HG03097 (cell line): ENCODE results near the gene THOC6.

Experiments
- ATAC-seq: cut with Tn5 transposase; IDR thresholded peaks from one replicate; pipeline ENCODE4 v1.9.1; 2021; ENCODE audit not compliant: unreplicated experiment, low FRiP score

Gene THOC6

DNA sequence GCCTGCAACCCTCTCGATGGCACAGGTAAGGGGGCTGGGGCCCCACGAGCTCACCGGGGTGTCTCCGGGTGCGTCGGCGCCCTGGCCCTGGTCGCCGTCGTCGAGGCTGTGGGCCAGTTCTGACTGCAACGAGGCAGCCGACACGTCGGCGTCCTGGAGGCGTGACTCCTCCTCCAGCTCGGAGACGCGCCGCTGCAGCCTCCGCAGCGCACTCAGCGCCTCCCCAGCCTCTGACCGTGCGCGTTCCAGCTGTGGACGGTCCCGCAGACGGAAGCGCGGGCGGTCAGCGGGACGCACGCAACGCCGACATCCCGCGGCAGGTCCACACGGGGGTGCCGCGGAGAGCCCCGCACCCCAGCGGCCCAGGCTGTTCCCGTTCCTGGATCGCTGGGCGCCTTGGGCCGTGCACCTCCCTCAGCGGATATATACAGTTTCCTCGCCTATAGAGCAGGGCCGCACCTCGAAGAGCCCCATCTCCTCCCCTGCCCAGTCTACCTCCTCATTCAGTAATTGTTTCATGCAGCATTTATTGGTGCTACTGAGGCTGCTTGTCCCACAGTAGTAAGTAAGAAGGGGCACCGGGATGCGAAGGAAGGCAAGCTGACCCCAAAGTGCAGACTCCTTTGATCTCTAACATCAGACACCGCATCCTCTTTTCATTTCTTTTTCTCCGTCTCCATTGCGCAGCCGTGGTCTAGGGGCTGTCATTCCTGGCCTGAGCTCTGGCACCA, 5.8 kb downstream of the THOC6 start:
- ATAC-seq, result no peak

DNA sequence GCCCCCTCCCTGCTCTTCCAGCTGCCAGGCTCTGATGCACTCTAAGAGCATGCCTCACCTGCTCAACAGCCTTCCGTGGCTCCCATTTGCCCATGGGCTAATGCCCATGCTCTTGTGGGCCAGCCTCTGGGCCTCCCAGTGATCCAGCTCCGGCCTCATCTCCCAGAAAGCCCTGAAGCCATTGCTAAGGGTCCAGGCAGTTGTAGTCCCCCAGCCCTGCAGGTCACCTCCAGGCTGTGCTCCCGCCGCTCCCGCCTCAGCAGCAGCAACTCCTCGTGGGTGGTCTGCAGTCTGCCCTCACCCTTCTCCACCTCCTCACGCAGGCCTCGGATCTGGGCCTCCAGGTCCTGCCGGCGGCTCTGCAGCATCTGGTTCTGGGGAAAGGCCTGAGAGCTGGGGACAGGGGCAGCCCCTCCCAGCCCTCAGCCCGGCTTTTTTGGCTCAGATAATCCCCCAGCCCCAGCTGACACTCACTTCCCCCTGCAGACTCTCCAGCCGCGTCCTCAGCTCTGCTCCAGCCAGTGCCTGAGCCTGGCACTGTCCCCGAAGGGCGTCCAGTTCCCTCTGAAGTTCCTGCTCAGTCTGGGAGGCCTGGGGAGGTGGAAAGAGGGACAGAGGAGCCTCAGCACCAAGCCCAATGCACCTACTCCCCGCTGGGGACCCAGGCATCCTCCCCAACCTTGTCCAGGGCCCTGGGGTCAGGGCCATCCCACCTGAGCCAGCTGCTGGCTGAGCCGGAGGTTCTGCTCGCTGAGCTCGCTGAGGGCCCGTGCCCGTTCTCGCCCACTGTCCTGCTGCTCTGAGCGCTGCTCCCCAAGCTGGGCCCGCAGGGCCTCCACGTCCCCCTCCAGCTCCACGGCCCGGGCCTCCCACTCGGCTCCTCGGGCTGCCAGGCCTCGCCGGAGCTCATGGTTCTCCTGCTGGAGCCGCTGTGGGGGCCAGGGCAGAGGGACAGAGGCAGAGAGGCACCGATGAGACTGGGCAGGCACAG, 6.7 kb downstream of the THOC6 start:
- ATAC-seq, result no peak

DNA sequence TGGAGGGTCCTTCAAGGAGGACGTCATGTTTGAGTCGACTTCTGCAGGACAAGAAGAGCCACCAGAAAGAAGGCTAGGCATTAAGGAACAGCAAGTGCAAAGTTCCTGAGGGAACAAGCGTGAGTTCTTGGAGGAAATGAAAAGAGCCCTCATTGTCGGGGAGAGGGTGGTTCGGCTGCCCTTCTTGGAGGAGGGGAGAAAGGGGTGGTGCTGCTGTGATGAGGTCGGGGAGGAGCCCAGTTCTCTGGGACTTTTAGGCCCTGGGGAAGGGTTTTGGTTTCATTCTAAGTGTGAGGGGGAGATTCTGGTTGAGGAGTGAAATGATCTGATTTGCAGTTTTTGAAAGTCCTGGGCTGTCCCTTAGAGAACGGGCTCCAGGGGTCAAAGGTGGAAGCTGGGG, 8.8 kb downstream of the THOC6 start:
- ATAC-seq, result no peak

DNA sequence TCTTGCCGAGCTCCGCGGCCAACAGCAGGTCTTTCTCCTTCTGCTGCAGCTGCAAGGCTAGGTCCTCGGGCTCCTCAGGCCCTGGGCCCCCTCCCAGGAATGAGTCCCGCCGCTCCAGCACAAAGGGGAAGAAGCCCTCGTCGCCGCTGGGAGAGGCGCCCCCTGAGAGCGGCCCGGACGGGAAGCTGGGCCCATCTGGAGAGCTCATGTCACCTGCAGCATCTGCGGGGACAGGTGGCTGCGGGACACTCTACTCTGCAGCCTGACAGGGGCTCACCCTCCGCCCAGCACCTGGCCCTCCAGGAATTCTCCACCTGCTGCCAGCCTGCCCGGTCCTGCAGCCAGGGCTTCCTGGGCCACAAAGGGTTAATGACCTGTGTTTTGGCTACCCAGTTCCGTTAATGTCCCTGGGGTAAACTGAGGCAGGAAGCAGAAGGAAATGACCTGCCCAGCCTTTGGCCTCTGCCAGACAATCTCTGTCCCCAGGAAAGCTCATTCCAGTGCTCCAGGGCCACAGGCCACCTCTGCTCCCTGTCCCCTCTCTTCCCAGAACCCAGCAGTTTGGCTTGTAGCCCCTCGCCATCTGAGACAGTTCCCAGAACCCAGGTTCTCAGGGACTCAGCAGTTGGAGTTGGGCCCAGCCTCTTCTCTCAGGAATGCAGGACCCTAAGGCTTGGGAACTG, 11.6 kb downstream of the THOC6 start:
- ATAC-seq, result no peak

DNA sequence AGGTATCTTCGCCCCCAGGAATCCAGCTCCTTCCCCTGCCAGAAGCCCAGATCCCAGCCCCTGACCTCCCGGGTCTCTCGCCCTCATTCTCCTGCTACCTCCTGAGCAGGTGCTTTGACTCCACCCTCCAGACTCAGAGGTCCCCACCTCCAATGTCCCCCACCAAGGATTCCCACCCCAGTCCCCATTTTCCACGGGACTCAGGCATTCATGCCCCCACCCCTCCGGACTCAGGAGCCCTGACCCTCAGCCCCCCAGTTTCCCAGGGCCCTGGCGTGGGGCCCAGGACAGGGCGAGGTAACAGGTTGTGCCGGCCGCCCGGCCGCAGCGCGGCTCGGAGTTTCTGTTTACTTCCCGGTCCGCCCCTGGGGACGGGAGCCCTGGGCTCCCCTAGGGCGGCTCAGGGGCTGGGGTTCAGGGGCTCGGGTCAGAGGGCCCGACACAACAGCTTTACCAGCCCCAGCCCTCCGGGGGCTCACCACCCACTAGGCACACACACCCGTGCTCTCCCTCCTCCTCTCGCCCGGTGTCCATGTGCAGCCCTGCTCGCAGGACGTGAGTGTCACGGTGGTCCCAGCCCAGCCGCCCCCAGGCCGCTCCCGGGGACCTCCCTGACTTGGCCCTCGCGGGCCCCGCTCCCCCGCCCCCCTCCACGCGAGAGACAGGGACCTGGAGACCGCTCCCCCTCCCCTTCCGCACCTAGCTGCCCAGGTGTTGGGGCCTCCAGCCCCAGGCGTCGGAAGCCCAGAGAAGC, 12.3 kb downstream of the THOC6 start:
- no peak for ATAC-seq

DNA sequence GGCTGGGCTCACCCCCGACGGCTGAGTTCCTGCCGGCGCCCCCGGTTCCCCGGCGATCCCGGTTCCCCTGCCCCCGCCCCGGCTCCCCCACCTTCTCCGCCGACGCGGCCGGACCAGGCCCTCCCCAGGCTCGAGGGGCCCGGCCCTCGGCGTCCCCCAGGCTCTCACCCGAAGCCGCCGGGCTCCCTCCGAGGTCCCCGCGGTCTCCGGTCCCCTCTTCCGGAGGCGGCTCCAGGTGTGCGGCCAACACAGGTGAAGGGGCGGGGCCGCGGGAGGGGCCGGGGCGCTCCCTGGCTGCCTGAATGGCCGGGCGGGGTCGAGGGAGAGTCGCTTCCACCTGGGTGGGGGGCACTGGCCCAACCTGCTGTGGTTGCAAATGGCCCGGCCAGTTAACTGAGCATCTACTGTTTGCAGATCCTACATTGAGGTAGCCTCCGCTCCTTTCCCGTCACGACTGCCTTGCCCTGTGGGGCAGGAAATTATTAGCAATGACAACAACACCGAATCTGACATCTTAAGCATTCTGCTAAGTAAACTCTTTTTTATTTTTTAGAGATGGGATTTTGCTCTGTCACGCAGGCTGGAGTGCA, 13.0 kb downstream of the THOC6 start, which contains the start of gene BICDL2:
Gene BICDL2 (minus strand): TSS at position 219 of the 590 bp plus-strand sequence. CDS start 1,448 bp downstream, outside the sequence.
- no peak for ATAC-seq

DNA sequence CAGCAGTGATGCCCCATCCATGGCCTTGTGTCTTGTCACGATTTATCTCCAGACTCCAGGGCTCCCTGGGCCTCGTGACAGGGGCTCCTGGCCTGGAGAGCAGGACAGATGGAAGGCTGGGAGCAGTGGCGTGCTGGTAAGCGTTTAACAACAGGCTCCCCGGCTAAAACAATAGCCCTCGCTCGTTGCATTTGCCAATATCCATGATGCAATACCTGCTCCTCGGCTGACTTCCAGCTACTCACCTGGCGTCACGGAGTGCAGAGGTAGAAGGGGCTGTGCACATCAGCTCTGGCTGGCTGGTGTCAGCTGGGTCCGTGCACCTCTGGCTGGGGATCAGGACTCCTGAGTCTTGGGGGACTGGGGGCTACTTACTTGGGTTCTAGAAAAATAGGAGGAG, 14.4 kb downstream of the THOC6 start:
- no peak for ATAC-seq

DNA sequence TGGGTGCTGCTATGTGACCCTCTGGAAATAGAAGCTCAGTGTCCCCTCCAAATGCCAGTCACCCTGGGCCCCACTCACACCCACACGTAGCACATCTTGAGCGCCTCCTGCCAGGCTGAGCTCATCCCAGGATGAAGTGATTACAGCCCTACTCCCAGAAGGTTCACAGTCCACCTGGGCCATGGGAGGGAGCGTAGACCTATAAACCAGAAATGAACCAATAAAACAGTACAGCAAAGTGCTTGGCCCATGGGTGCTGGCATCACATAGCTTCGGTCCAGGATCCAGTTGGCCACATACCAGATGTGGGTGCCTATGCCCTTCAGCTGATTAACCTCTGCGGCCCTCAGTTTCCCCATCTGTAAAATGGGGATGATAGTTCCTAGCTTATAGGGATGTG, 15.1 kb downstream of the THOC6 start:
- ATAC-seq, result no peak

DNA sequence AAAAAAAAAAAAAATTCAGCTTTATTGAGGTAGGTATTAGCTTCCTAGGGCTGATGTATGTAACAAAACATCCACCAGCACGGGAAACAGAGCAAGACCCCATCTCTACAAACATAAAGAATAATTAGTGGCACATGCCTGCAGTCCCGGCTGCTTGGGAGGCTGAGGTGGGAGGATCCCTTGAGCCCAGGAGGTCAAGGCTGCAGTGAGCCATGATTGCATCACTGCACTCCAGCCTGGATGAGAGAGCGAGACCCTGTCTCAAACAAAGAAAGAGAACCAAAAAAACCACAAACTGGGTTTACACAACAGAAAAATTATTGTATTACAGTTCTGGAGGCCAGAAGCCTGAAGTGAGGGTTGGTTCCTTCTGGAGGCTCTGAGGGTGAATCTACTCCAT, 18.5 kb downstream of the THOC6 start:
- no peak for ATAC-seq

DNA sequence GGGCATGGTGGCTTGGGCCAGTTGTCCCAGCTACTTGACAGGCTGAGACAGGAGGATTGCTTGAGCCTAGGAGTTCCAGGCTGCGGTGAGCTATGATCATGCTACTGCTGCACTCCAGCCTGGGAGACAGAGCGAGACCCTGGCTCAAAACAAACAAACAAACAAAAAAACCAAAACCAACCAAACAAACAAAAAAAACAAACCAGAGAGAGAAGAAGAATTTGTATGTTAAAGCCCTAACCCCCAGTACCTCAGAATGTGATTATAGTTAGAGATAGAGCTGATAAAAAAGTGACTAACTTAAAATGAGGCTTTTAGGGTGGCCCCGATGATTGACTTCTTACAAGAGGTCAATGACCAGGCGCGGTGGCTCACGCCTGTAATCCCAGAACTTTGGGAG, 20.9 kb downstream of the THOC6 start:
- ATAC-seq, result no peak

DNA sequence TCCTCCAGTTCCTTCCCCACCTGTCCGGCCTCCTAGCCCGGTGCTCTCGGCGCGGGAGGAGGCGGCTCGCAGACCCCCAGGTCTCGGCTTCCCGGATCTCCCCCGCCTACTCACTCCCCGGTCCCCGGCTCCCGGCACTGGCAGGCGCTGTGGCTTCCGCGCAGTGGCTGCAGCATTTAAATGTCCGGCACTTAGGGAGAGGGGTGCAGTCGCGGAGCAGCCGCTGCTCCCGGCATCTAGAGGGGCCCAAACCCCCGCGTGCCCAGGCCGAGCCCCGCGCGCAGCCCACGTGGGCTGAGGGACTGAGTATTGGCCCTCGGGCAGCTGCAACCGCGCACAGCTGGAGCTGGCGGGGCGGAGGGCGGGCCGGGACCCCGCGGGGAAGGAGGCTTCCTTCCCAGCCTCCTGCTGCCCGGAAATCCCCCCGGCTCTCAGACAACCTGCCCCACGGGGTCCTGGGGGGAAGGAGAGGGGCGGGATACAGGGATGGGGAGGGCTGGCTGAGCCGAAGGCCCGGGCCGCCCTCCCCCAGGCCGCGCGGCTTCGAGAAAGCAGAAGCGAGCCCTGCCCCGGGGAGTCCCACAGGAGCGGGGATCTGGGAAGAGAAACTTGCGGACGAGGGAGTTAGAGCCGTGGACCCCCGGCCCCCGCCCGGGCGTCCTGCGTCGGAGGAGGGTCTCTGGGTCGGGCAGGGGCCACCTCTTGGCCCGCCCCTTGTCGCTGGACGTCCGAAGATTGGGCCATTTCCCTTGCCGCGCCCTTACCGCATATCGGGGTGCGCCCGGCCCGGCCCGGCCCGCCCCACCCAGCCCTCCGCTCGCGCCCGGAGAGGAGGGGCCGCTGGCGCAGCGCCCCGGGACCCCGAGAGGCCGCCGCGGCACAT, 22.2 kb downstream of the THOC6 start, which contains the start of gene MMP25:
Gene MMP25 (plus strand): TSS at position 804 of the 883 bp plus-strand sequence. CDS start 357 bp downstream, outside the sequence.
- no peak for ATAC-seq

DNA sequence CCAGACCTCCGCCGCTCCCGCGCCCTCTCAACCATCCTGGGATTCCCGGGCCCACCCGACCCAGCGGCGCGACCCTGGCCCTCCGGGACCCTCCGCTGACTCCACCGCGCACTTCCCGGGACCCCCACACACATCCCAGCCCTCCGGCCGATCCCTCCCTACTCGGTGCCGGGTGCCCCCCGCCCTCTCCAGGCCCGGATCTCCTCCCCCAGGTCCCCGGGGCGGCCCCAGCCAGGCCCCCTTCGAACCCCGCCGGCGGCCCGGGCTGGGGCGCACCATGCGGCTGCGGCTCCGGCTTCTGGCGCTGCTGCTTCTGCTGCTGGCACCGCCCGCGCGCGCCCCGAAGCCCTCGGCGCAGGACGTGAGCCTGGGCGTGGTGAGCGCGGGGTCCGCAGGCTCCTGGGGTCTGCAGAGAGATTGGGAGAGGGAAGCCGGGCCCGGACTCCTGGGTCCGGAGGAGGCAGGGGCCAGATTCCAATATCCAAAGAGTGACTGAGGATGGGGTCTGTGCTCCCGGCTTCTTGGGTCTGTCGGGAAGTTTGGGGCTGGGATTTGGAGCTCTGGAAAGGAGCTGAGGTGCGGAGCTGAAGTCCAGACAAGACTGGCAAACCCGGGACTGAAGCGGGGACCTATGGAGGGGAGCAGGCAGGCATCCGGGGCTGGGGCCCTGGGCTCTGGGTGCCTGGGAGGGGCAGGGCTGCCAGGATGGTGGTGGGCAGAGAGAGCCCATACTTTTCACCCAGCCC, 23.0 kb downstream of the THOC6 start:
- ATAC-seq, result no peak

DNA sequence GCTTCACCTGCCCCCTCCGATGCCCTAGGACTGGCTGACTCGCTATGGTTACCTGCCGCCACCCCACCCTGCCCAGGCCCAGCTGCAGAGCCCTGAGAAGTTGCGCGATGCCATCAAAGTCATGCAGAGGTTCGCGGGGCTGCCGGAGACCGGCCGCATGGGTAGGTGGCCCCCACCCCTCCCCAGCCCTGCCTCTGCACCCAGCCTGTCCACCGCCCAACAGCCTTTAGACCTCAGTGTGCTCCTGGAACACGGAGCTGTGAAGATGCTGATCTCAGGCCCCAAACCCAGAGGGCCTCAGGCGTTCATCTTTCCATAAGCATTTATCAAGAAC, 23.5 kb downstream of the THOC6 start:
- ATAC-seq, result no peak

DNA sequence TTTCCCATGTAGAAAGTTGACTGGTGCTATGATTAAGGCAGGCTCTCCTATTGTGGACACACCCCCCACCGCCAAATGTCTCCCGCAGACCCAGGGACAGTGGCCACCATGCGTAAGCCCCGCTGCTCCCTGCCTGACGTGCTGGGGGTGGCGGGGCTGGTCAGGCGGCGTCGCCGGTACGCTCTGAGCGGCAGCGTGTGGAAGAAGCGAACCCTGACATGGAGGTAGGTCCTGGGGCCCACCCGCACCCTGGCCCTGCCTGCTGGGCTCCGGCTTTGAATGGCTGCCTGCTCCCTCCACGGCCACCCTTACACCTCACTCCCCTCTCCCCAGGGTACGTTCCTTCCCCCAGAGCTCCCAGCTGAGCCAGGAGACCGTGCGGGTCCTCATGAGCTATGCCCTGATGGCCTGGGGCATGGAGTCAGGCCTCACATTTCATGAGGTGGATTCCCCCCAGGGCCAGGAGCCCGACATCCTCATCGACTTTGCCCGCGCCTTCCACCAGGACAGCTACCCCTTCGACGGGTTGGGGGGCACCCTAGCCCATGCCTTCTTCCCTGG, 26.2 kb downstream of the THOC6 start:
- ATAC-seq, result no peak

DNA sequence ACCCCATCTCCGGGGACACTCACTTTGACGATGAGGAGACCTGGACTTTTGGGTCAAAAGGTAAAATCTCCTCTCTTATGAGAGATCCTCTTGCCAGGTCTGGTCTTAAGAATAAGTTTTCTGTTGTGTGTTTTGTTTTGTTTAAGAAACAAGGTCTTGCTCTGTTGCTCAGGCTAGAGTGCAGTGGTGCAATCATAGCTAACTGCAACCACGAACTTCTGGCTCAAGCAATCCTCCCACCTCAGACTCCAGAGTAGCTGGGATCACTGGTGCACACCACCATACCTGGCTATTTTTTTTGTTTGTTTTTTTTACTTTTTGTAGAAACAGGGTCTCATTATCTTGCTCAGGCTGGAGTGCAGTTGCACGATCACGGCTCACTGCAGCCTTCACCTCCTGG, 26.7 kb downstream of the THOC6 start:
- no peak for ATAC-seq

DNA sequence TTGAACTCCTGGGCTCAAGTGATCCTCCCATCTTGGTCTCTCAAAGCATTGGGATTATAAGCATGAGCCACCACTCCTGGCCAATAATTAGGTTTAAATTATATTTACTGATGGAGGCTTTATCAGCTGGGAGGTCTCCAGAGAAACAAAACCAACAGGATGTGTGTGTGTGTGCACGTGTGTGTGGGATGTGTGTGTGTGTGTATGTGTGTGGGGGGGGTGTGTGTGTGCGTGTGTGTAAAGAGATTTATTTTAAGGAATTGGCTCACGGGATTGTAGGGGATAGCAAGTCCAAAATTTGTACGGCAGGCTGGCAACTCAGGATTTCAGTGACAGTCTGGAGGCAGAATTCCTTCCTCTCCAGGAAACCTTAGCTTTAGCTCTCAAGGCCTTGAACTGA, 27.2 kb downstream of the THOC6 start:
- no peak for ATAC-seq

DNA sequence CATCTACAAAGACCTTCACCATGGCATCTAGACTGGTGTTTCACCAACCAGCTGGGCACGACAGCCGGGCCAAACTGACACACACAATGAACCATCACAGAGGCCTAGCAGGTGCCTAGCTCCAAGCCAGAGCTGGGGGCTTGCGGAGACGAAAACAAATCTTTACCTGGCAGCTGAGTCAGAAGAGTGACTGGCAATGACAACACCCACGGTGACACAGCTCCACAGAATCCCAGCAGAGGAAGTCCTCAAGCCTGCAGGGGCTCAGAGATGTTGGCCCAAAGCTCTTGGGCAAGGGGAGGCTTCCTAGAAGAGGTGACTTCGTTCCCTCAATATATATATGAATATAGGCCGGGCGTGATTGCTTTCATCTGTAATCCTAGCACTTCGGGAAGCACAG, 27.7 kb downstream of the THOC6 start:
- ATAC-seq, result no peak
